HepG2 (cell line): ENCODE data around the gene KIR2DL1.
"Not testable (repeated sequence)": the region's sequence is repeated elsewhere in the genome, so short reads cannot be mapped to it uniquely, and the experiment has no call there.

Source experiments
- CHD2 ChIP-seq: IDR thresholded peaks from 2 replicates; pipeline ENCODE4 v1.6.1; 2011; ENCODE audit warnings: low read depth, low read length, improper control_type of control experiment
- CTCF ChIP-seq: sonication (generic); formaldehyde crosslinking; IDR thresholded peaks from 2 replicates; pipeline ENCODE4 v1.5.0; 2020; ENCODE audit warnings: mild to moderate bottlenecking, missing genetic modification reagents, moderate library complexity
- HINFP ChIP-seq: sonication (generic); formaldehyde crosslinking; IDR thresholded peaks from 2 replicates; pipeline ENCODE4 v1.4.0; 2020; ENCODE audit warnings: low read depth, mild to moderate bottlenecking, missing genetic modification reagents
- MYPOP ChIP-seq: sonication (generic); formaldehyde crosslinking; IDR thresholded peaks from 2 replicates; pipeline ENCODE4 v1.8.1; 2023; ENCODE audit warnings: mild to moderate bottlenecking, moderate library complexity, missing genetic modification reagents
- SIN3A ChIP-seq: IDR thresholded peaks from 2 replicates; pipeline ENCODE4 v1.6.1; 2011; ENCODE audit warnings: low read depth, mild to moderate bottlenecking, control low read depth, low read length, borderline replicate concordance
- ZBTB21 ChIP-seq: sonication (generic); formaldehyde crosslinking; IDR thresholded peaks from 2 replicates; pipeline ENCODE4 v1.4.0; 2020; ENCODE audit warnings: missing genetic modification reagents
- ZBTB26 ChIP-seq: IDR thresholded peaks from 2 replicates; pipeline ENCODE4 v1.6.1; 2016; ENCODE audit warnings: missing compliant biosample characterization, missing genetic modification reagents, borderline replicate concordance
- ZBTB33 ChIP-seq: sonication (generic); formaldehyde crosslinking; IDR thresholded peaks from 2 replicates; pipeline ENCODE4 v1.4.0; 2020; ENCODE audit warnings: missing genetic modification reagents
- ZNF232 ChIP-seq: sonication (generic); formaldehyde crosslinking; IDR thresholded peaks from 2 replicates; pipeline ENCODE4 v1.4.0; 2020; ENCODE audit warnings: missing genetic modification reagents, borderline replicate concordance
- ZNF557 ChIP-seq: sonication (generic); formaldehyde crosslinking; IDR thresholded peaks from 2 replicates; pipeline ENCODE4 v1.4.0; 2020; ENCODE audit warnings: missing genetic modification reagents
- ZNF674 ChIP-seq: sonication (generic); formaldehyde crosslinking; IDR thresholded peaks from 2 replicates; pipeline ENCODE4 v1.5.0; 2020; ENCODE audit warnings: low read depth, mild to moderate bottlenecking, missing genetic modification reagents

- not testable (repeated sequence) for TF ChIP-seq ZNF557 (CRISPR knock-in tag); ZBTB33 (CRISPR knock-in tag); ZBTB21 (CRISPR knock-in tag); ZBTB26; MYPOP; ZNF674 (CRISPR knock-in tag); CTCF (CRISPR knock-in tag); ZNF232 (CRISPR knock-in tag); CHD2; HINFP (CRISPR knock-in tag); SIN3A
Observed at GRCh38 chr19:54778896-54779295, 9.3 kb downstream of the KIR2DL1 start.
